OCI-LY3 (cell line): Measurements from ENCODE around the gene ARL6IP4.

Source experiments
- CTCF ChIP-seq: fragments of 200-600, 300-600 bp; sonication (generic); IDR thresholded peaks from 2 replicates; pipeline ENCODE4 v1.5.1; 2014; ENCODE audit warnings: antibody characterized with exemption, low read length, low read depth
- EZH2phosphoT487 ChIP-seq: fragments of 200-600 bp; shearing (Covaris generic); IDR thresholded peaks from 2 replicates; pipeline ENCODE4 v1.6.1; 2018; ENCODE audit warnings: antibody characterized with exemption, mixed run types, low read depth

GRCh38 chr12:122999196-122999946 lies 18.9 kb downstream of the ARL6IP4 start:
- no peak for TF ChIP-seq CTCF
- no peak for TF ChIP-seq EZH2phosphoT487
